Upper lobe of left lung (tissue), 4 donors: ENCODE results near the gene ORM2.

ENCODE experiments used
- CTCF ChIP-seq, 6 experiments: fragments of 450-650 bp in 4 of 6; fragments of 200-600 bp in 2 of 6; sonication (generic) in 2 of 6; IDR thresholded peaks; one replicate each; pipeline ENCODE4 v1.5.1; 2016 to 2019; ENCODE audit warnings: antibody characterized with exemption in 6 of 6
- POLR2A ChIP-seq, 4 donors: fragments of 450-650 bp; IDR thresholded peaks; one replicate each; pipeline ENCODE4 v1.5.1; 2016 to 2017; ENCODE audit warnings: antibody characterized with exemption in 4 of 4, mild to moderate bottlenecking in 2 of 4
- POLR2AphosphoS5 ChIP-seq, 2 donors: sonication (generic); formaldehyde crosslinking; IDR thresholded peaks; one replicate each; pipeline ENCODE4 v1.5.1; 2017; ENCODE audit warnings: antibody characterized with exemption in 2 of 2

- no peak for TF ChIP-seq POLR2A (IDR thresholded peaks at IDR 0.05)
- TF ChIP-seq POLR2AphosphoS5 (IDR thresholded peaks at IDR 0.05): no peak
- TF ChIP-seq CTCF (IDR thresholded peaks at IDR 0.05): no peak
Measured at GRCh38 chr9:114341152-114341830, 11.6 kb downstream of the ORM2 start.
